ENCODE results near the gene RCAN3.
"Not testable (repeated sequence)": the region's sequence is repeated elsewhere in the genome, so short reads cannot be mapped to it uniquely, and the experiment has no call there.

- TF ChIP-seq, protein P1, sequence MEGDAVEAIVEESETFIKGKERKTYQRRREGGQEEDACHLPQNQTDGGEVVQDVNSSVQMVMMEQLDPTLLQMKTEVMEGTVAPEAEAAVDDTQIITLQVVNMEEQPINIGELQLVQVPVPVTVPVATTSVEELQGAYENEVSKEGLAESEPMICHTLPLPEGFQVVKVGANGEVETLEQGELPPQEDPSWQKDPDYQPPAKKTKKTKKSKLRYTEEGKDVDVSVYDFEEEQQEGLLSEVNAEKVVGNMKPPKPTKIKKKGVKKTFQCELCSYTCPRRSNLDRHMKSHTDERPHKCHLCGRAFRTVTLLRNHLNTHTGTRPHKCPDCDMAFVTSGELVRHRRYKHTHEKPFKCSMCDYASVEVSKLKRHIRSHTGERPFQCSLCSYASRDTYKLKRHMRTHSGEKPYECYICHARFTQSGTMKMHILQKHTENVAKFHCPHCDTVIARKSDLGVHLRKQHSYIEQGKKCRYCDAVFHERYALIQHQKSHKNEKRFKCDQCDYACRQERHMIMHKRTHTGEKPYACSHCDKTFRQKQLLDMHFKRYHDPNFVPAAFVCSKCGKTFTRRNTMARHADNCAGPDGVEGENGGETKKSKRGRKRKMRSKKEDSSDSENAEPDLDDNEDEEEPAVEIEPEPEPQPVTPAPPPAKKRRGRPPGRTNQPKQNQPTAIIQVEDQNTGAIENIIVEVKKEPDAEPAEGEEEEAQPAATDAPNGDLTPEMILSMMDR (IDR thresholded peaks at IDR 0.05; ENCODE audit: poor library complexity), result not testable (repeated sequence)
- not testable (repeated sequence) for TF ChIP-seq EZH2 (IDR thresholded peaks at IDR 0.05; ENCODE audit: borderline replicate concordance)
These were observed 17.6 kb downstream of the RCAN3 start for GRCh38 chr1:24520282-24520681.
